GM18499 (cell line): Measurements from ENCODE around the gene OAF.

ENCODE experiments used
- ATAC-seq: cut with Tn5 transposase; IDR thresholded peaks from one replicate; pipeline ENCODE4 v1.9.1; 2021; ENCODE audit warnings: moderate number of reproducible peaks; ENCODE audit not compliant: insufficient read depth, unreplicated experiment

Gene OAF

DNA sequence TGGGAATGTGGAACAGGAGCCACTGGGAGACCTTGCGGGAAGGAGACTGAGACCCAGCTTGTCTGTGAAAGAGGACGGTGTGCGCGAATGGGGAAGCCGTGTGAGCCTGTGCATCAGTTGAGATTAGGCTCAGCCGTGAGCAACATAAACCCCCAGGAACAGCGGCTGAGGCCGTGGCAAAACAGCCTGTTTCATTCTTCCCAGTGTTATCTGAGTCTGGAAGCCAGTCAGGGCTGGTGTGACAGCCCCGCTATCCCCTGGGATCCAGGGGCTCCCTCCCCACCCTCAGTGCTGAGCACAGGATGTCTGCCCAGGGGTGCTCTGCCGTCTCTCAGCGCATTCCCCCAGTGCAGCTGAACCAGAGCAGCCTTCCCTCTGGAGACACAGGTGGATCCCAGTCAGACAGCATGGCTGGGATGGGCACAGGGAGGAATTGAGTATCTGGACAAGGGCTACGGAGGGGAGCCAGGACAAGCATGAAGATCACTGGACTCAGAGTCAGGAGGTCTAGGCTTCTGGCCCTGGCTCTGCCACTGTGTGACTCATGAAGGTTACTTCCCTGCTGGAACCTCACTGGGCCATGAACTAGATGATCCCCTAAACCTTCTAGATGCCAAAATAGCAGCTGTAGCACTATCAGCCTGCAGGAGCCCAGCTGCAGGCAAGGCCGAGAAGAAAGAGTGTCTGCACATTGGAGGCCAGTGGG, 8.6 kb downstream of the OAF start:
- no peak for ATAC-seq

- ATAC-seq = no peak
Measured at GRCh38 chr11:120219938-120220746, 9.3 kb downstream of the OAF start.

- ATAC-seq = no peak
Measured at GRCh38 chr11:120220747-120221037, 9.9 kb downstream of the OAF start.

GRCh38 chr11:120221115-120221752, 10.4 kb downstream of the OAF start:
- no peak for ATAC-seq

GRCh38 chr11:120222916-120223315, 12.1 kb downstream of the OAF start:
- no peak for ATAC-seq

- ATAC-seq = no peak
Measured at GRCh38 chr11:120223793-120224192, 13.0 kb downstream of the OAF start.

- no peak for ATAC-seq
Measured at GRCh38 chr11:120224361-120224760, 13.5 kb downstream of the OAF start.

- no peak for ATAC-seq
Measured at GRCh38 chr11:120224972-120225909, 14.4 kb downstream of the OAF start.

- ATAC-seq = no peak
Measured at GRCh38 chr11:120226242-120226641, 15.4 kb downstream of the OAF start.

DNA sequence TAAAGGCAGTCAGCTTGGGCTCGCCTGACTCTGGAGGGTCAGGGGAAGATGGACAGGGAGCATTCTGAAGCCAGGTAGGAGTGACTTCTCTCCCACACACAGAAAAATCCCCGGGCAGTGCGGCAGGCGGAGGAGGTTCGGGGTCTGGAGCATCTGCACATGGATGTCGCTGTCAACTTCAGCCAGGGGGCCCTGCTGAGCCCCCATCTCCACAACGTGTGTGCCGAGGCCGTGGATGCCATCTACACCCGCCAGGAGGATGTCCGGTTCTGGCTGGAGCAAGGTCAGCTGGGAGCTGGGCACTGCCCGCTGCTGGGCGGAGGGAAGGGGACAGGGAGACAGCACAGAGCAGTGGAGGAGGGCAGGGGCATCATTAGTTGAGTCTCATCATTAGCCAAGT, 15.9 kb downstream of the OAF start:
- no peak for ATAC-seq

GRCh38 chr11:120227228-120227852, 16.5 kb downstream of the OAF start:
- no peak for ATAC-seq

GRCh38 chr11:120228794-120229384, 18.1 kb downstream of the OAF start:
- ATAC-seq = no peak

DNA sequence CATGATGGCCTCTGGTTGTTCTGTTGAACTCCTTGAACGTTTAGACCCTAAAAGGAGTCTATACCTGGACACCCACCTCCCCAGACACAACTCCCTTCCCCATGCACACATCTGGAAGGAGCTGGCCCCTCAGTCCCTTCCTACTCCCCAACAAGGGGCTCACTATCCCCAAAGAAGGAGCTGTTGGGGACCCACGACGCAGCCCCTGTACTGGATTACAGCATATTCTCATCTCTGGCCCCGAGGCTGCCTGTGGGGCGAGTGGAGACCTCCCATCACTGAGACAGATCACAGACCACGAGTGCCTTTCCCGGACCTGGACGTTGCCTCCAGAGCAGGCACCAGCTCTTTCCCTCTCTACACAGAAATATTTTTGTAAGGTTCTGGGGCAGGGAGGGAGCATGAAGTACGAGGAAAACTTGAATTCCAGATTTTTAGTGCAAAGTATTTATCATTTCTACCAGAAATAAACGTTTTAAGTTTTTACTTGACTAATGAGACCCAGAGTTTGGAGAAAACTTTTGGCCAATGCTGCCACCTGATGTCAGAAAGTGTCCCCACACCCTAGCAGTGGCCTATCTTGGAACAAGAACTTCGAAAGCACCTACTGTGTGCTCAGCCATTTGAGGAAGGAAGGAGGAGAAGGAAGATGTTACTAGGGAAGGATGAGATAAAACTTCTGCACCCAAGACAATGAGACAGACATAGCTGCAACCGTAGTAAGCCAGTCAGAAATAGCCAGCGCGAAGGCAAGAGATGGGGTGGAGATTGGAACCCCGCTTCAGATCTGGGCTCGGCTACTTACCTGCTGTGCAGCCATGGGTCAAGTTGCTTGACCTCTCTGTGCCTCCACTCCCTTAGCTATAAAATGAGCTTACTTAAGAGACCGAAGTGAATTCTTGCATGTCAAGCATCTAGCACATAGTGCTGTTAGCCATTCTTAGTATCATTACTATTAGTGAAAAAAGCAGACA, 18.9 kb downstream of the OAF start:
- no peak for ATAC-seq

DNA sequence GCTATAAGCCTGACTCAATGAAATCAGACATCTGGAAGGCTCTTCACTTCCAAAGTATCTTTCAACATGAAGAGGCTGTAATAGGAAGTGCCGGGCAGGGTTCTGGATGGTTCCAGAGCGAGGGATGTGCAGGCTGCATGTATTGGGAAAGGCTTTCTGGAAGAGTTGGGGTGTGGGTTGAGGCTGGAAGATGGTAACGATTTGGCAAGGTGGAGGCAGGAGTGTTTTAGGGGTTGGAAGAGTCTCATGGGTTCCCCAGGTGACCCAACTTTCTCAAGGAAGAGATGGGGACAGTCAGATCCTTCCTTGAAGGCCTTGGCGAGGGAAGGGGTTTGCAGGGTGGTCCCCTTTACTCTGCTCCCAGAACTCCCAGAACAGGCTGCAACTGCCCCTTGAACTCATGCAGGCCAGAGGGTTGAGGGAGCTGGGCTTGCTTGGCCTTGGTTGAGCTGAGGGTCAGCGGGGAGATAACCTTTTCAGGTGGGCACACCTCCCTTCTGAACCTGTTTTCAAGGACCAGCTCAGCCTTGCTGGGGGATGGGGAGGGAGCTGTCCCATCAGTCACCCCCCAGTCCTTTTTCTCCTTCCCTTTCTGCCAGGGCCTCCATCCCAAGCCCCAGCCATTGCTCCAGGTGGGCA, 19.7 kb downstream of the OAF start:
- ATAC-seq = no peak

GRCh38 chr11:120231963-120232362, 21.1 kb downstream of the OAF start:
- no peak for ATAC-seq

DNA sequence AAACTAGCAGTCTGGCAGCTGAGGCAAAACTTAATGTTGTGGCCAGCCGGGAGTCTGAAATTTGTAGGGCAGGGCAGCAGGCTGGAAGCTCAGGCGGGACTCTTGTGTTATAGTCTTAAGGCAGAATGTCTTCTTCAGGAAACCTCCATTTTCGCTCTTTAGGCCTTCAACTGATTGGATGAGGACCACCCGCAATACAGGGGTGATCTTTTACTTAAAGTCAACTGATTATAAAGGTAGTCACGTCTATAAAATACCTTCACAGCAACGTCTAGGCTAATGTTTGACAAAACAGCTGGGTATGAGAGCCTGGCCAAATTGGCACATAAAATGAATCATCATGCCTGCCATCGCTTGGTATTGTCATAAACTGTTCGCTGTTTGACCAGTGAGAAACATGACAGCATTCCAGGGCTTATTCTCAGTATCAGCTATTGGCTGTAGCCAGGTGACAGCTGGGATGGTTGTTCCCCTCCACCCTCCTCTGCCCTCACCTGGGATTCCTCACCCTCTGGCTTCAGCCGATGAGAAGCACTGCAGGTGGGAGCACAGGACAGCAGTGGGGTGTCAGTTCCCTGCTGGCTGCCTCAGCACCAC, 22.5 kb downstream of the OAF start:
- no peak for ATAC-seq

- no peak for ATAC-seq
Measured at GRCh38 chr11:120235024-120235628, 24.3 kb downstream of the OAF start.
